ENCODE data around the gene C17orf113.

C17orf113 gene

GRCh38 chr17:42050393-42051012 lies at the start of gene C17orf113:
Gene C17orf113 (minus strand): TSS chr17:42050601. CDS start chr17:42043376, 7,225 bp downstream.
- peak; percentile 77 for DNase-seq

DNA sequence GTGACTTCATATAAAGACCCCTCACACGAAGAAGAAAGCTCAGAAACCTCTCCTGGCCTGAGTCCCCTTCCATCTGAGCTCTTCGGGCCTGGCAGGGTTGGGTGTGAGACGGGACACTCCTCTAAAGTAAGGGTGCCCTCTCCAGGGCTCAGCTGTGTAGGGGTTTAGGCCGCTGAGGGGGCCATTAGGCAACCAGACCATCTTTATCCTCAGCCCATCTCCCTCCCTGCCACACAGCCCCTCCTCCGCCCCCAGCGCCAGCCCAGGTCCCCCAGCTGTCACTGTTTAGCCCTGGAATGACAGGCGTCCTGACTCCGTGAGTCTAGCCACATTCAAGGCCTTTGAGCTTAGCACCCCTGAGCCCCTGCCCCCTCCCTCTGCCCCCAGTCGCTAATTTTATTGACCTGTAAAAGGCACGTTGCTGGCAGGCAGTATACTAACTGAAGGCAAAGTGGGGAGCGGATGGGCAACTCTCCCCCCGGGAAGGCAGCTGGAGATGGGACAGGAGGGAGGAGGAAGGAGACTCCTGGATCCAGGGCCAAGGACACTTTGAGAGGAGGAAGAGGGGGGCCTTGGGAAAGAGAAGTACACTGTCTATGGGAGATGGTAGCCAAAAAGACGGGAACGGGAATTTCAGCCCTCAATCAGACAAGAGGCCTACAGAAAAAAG lies 48.5 kb upstream of the C17orf113 start:
- no peak for DNase-seq

GRCh38 chr17:42097691-42098631 lies 47.6 kb upstream of the C17orf113 start, which contains the start of gene ZNF385C:
Gene ZNF385C (minus strand): TSS chr17:42098473. CDS start chr17:42063056, 35,417 bp downstream.
- peak; percentile 81 for DNase-seq

DNA sequence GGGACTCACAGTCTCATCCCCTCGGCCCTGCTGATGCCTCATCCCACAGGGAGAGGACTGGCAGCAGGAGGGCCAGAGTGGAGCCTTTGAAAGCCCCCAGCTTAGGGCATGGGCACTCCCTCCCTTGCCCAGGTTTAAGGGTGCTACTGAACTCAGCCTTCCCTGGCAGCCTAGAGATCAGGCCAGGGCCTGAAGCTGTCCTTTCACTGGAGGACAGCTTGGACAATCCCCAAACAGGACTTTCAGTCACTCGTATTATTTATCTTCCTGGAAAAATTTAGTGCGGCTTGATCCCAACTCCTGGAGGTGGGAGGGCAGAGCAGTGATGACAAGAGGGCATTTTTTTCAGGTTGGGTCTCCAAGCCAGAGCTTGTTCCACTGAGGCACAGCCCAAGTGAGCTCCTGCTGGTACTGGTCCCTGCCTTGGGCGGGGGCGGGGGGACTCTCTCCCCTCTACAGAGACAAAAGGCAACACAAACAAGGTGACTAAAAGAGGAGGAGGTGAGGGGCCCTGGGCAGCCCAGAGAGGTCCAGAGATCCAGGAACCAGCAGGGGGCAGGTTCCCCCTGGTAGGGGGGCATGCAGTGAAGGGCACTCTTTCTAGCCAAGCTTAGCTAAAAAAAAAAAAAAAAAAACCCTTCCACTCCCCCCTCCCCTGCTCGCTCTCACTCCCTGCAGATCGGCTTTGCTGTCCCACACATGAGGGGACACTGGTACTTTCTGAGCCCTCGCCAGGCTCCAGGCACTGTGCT lies 46.1 kb upstream of the C17orf113 start:
- no peak for DNase-seq

DNA sequence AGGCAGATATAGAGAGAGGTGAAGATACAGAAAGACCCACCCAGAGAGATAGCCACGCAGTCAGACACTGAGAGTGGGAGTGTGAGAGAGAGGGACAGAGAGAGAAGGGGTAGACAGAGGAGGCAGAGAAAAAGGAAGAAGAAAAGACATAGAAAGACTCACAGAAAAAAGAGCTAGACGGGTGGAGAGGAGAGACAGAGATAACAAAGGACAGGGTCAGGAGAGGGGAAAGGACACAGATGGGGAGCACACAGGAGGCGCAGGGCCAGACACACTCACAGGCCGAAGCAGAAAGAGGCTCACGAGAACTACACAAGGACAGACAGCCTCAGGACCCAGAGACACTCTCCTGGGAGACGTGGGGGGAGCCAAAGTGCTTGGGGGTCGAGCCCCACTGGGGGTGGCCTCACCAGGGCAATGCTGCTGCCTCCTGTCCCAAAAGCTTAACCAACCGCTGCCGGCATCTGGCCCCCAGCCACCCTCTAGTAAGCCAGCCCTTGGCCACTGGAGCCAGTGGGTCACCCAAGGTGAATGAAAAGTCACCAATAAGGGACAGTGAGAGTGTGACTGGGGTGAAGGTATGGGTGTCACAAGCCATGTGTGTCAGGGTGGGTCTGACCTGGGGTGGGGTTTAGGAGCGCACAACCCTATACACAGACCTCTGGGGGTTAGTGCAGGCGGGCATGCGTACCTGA lies 44.1 kb upstream of the C17orf113 start:
- DNase-seq: no peak

DNA sequence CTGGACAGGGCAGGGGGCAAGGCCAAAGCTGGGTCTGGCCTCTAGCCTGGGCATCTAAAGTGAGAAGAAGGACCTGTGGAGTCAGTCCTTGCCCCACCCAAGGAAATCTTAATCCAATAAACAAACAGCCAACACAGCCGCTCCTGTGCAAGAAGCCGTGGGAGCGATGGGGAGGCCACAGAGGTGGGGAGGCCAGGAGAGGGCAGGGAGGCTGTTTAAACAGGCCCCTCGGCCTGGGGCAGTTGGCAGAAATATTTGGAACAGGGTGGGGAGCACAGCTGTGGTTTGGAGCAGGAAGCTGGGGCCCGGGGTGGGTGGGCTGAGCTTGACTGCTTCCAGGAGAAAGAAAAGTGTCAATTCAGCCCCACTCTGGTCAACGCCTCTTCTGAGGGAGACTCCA lies 42.5 kb upstream of the C17orf113 start:
- DNase-seq: no peak

DNA sequence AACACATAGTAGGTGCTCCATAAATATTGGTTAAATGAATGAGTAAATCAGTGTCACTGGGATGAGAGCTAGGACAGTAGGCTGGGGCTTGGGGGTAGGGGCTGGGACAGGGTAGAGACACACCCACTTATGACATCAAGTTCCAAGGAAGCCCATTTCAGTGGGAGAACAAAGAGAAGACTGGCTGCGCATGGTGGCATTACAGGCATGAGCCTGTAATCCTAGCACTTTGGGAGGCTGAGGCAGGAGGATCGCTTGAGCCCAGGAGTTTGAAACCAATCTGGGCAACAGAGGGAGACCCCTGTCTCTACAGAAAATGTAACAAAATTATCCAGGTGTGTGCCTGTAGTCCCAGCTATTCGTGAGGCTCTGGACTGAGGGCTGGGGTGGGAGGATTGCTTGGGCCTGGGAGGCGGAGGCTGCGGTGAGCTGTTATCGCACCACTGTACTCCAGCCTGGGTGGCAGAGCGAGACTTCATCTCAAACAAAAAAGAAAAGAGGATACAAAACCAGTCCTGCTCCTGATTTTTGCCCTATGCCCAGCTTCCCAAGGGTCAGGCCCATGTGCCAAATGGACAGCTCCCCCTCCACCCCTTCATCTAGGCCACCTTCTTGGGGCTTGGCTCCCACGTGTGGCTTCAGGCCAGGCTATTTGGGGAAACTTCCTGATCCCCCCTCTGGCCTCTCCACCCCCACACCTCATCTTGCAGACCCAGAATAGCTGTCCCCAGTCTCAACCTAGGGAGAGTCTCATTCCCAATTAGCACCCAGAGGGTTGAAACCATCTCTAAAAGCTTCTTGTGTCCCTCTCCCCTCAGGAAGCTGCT lies 40.8 kb upstream of the C17orf113 start:
- DNase-seq: no peak

DNA sequence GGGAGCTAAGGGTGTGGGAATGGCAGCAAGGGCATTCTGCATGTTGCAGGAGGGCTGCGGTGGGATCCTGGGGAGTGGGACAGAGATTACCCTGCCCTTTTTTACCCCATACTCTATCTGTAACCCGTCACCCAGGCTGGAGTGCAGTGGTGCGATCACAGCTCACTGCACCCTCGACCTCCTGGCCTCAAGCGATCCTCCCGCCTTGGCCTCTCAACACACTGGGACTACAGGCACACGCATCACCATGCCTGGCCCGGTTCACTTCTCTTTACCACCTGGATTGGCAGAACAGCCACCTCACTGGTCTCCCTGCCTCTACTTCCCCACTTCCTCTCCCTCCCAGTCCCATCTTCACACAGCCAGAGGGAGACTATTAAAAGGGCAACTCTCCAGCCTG lies 38.3 kb upstream of the C17orf113 start:
- no peak for DNase-seq

GRCh38 chr17:42087736-42088705 lies 37.6 kb upstream of the C17orf113 start:
- no peak for DNase-seq

- no peak for DNase-seq
Measured at GRCh38 chr17:42087042-42087701, 36.8 kb upstream of the C17orf113 start.

- DNase-seq: no peak
Measured at GRCh38 chr17:42081516-42082129, 31.2 kb upstream of the C17orf113 start.

- no peak for DNase-seq
Measured at GRCh38 chr17:42079541-42079940, 29.1 kb upstream of the C17orf113 start.

DNA sequence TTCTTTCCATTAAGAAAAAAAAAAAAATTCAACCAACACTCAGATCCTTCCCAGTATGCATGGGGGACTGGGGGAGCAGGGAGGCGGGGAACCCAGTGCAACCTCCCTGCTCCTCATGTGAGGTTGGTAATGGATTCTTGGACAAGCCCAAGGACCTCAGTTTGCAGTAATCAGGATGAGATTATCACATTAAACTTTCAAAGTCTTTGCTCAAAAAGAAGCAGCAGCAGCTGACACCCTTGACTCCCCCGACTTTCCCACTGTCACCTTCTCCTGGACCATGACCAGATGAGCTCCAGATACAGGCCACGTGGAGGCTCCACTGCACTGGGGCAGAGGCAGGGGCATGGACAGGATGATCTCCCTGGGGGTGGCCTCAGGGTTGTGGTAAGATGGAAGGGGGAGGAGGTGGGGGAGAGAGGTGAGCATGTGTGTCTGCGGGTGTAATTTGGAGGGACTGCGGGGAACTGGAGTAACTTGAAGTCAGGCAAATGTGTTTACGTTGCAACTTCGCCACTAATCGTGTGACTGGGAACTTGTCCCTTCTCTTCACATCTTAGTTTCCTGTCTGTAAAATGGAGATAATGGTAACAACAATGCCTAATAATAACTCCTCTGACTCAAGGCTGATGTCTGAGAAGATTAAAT lies 28.1 kb upstream of the C17orf113 start:
- no peak for DNase-seq

GRCh38 chr17:42077755-42078154 lies 27.4 kb upstream of the C17orf113 start:
- no peak for DNase-seq

DNA sequence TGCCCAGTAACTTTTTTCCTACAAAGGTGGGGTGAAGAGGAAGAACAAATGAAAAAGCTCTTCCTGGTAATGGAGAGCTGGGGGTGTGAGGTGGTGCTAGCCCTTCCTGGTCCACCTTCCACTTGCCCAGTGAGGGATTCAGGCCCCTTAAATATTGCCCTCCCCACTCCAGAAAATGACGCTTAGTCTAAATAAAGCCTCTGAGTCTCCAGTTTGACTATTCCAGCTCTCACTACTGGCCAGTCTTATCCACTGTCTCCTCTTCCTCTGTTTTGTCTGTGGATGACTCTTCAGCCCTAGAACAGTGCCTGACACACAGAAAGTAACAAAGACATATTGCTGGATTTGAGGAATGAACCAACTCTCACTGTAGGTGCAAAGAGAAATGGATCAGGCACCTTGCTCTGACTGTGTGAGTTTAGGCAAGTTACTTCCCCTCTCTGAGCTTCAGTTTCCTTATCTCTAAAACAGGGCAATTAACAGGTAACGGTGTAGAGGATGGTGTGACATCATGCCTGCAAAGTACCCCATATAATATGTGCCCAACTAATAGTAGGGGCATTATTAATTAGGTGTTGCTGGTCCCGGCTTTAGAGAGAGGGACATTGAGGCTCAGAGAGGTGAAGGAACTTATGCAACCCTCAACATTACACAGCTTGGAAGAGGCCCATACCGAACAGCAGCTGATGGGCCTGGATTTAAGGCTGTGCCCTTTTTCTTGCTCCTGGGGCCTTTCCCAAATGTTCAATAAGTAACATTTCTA lies 26.6 kb upstream of the C17orf113 start:
- DNase-seq: no peak

DNA sequence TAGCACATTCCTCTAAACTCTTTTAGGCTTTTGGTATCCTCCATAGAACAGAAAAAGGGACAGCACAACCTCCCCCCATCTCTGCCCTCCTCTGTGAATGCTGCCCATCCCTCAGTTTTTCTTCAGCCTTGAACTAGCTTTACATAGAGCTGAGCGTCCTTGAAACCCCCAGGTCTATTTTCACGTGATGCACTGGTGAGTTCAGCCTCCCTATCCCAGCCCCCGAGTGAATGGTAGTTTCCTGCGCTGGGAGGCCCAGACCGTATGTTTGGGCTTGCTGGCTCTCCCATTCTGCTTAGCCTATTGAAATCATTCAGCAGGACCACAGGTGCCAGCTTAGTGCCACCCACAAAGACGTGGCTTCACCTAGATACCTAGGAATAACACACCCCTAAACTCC lies 25.4 kb upstream of the C17orf113 start:
- no peak for DNase-seq

Measured in activated effector memory CD4-positive, alpha-beta T cell treated with anti-CD3 and anti-CD28 coated beads, Interleukin-2, amount 50 U/mL, for 16 hours (primary cell).